SK-N-SH (cell line): ENCODE data around the gene LCN9. TPM values are rescaled to one million over a fixed set of nuclear protein-coding genes. Genes with fewer than 3 reads are reported as not detected.

ENCODE experiments used
- CTCF ChIA-PET: fragments of 300-600, 350-600 bp; formaldehyde crosslinking; extraction: SDS; loops from one replicate; lab custom pipeline; 2021; lab: Yijun Ruan, JAX
- POLR2A ChIA-PET: fragments of 350-600 bp; sonication (Branson Sonifier 250); formaldehyde crosslinking; extraction: SDS; loops from one replicate; lab custom pipeline; 2020; ENCODE audit warnings: antibody characterized with exemption, inconsistent platforms; lab: Yijun Ruan, JAX
- DNase-seq: peaks from one replicate; pipeline ENCODE4 v3.0.0; 2012
- H2AFZ ChIP-seq: fragments of 200-600 bp; sonication (generic); 2 replicates; pipeline ENCODE4 v1.8.1; 2016; ENCODE audit warnings: antibody characterized with exemption, mild to moderate bottlenecking, low read depth
- H3F3A ChIP-seq: fragments of 200-600 bp; sonication (generic); replicated peaks from 2 replicates; pipeline ENCODE3; 2016; ENCODE audit warnings: antibody characterized with exemption, mild to moderate bottlenecking; ENCODE audit not compliant: insufficient read depth
- H3K27ac ChIP-seq, 2 experiments: fragments of 200-500 bp in 1 of 2; fragments of 200-600 bp in 1 of 2; sonication (Bioruptor generic) in 1 of 2; sonication (generic), shearing (Covaris generic) in 1 of 2; 2 replicates each; pipeline versions ENCODE4 v1.5.1 to v1.6.1; 2014 to 2016; ENCODE audit warnings: low read depth in 2 of 2, inconsistent platforms in 1 of 2, low read length in 1 of 2, mild to moderate bottlenecking in 1 of 2, mixed read lengths in 1 of 2
- H3K27me3 ChIP-seq: fragments of 200-600 bp; sonication (generic), shearing (Covaris generic); 2 replicates; pipeline ENCODE4 v1.6.1; 2016; ENCODE audit warnings: mixed run types; ENCODE audit not compliant: insufficient read depth
- H3K36me3 ChIP-seq, 2 experiments: fragments of 200-500 bp in 1 of 2; fragments of 200-600 bp in 1 of 2; sonication (Bioruptor generic) in 1 of 2; sonication (generic) in 1 of 2; replicated peaks in 1 of 2; 2 replicates each; pipeline versions ENCODE3 to v1.5.1; 2014 to 2016; ENCODE audit warnings: low read length in 1 of 2, mild to moderate bottlenecking in 1 of 2; ENCODE audit not compliant: insufficient read depth in 2 of 2, control insufficient read depth in 1 of 2
- H3K4me1 ChIP-seq, 2 experiments: fragments of 200-500 bp in 1 of 2; fragments of 200-600 bp in 1 of 2; sonication (Bioruptor generic) in 1 of 2; sonication (generic), shearing (Covaris generic) in 1 of 2; 2 replicates each; pipeline versions ENCODE4 v1.5.1 to v1.6.1; 2014 to 2016; ENCODE audit warnings: low read depth in 1 of 2, low read length in 1 of 2, mixed run types in 1 of 2; ENCODE audit not compliant: insufficient read depth in 2 of 2, control insufficient read depth in 1 of 2
- H3K4me2 ChIP-seq: fragments of 200-600 bp; sonication (generic), shearing (Covaris generic); 2 replicates; pipeline ENCODE4 v1.6.1; 2017; ENCODE audit warnings: mixed run types
- H3K4me3 ChIP-seq, 2 experiments: fragments of 200-500 bp in 1 of 2; fragments of 200-600 bp in 1 of 2; sonication (Bioruptor generic) in 1 of 2; sonication (generic), shearing (Covaris generic) in 1 of 2; 2 replicates each; pipeline versions ENCODE4 v1.5.1 to v1.8.1; 2014 to 2016; ENCODE audit warnings: low read depth in 2 of 2, inconsistent platforms in 1 of 2, low read length in 1 of 2, mild to moderate bottlenecking in 1 of 2, mixed read lengths in 1 of 2, moderate library complexity in 1 of 2
- H3K79me2 ChIP-seq: fragments of 200-600 bp; sonication (generic); 2 replicates; pipeline ENCODE4 v1.8.1; 2017; ENCODE audit warnings: mild to moderate bottlenecking; ENCODE audit not compliant: insufficient read depth
- H3K9ac ChIP-seq: fragments of 200-600 bp; sonication (generic); 2 replicates; pipeline ENCODE4 v1.6.1; 2017; ENCODE audit warnings: mixed run types
- H3K9me2 ChIP-seq: fragments of 200-600 bp; sonication (generic); 2 replicates; pipeline ENCODE4 v1.6.1; 2017; ENCODE audit warnings: mixed run types
- H3K9me3 ChIP-seq: fragments of 200-600 bp; sonication (generic); 2 replicates; pipeline ENCODE4 v1.6.1; 2017; ENCODE audit warnings: mixed run types, mild to moderate bottlenecking, moderate library complexity
- H4K20me1 ChIP-seq: fragments of 200-600 bp; sonication (generic); 2 replicates; pipeline ENCODE4 v1.6.1; 2017; ENCODE audit warnings: mild to moderate bottlenecking, mixed run types; ENCODE audit not compliant: insufficient read depth
- CHD2 ChIP-seq: fragments of 150-350 bp; IDR thresholded peaks from 2 replicates; pipeline ENCODE4 v1.6.1; 2018; ENCODE audit warnings: low read length; ENCODE audit not compliant: partially characterized antibody
- FOSL2 ChIP-seq: IDR thresholded peaks from 2 replicates; pipeline ENCODE4 v1.4.0; 2012; ENCODE audit warnings: low read depth, mild to moderate bottlenecking, moderate library complexity, borderline replicate concordance
- FOXJ3 ChIP-seq: sonication (generic); formaldehyde crosslinking; IDR thresholded peaks from 2 replicates; pipeline ENCODE4 v1.5.1; 2020; ENCODE audit warnings: mild to moderate bottlenecking, missing genetic modification reagents
- FOXM1 ChIP-seq: IDR thresholded peaks from 2 replicates; pipeline ENCODE4 v1.4.0; 2012; ENCODE audit warnings: low read depth, mild to moderate bottlenecking
- JUND ChIP-seq: IDR thresholded peaks from 2 replicates; pipeline ENCODE4 v1.4.0; 2012
- MXI1 ChIP-seq: IDR thresholded peaks from 2 replicates; pipeline ENCODE4 v1.6.1; 2012; ENCODE audit warnings: mild to moderate bottlenecking, low read depth, low read length, improper control_type of control experiment
- NRF1 ChIP-seq: IDR thresholded peaks from 2 replicates; pipeline ENCODE4 v1.6.1; 2012; ENCODE audit warnings: low read depth, mild to moderate bottlenecking, low read length
- REST ChIP-seq: IDR thresholded peaks from 2 replicates; pipeline ENCODE4 v1.6.1; 2012; ENCODE audit warnings: mild to moderate bottlenecking, low read depth, low read length, moderate library complexity
- RFX5 ChIP-seq: IDR thresholded peaks from 2 replicates; pipeline ENCODE4 v1.6.1; 2012; ENCODE audit warnings: mild to moderate bottlenecking, improper control_type of control experiment, low read length
- RXRA ChIP-seq: IDR thresholded peaks from 2 replicates; pipeline ENCODE4 v1.4.0; 2012; ENCODE audit warnings: low read depth, mild to moderate bottlenecking, borderline replicate concordance
- SIN3A ChIP-seq: IDR thresholded peaks from 2 replicates; pipeline ENCODE4 v1.6.1; 2012; ENCODE audit warnings: low read depth, mild to moderate bottlenecking, low read length, moderate library complexity, borderline replicate concordance
- SMC3 ChIP-seq: IDR thresholded peaks from 2 replicates; pipeline ENCODE4 v1.6.1; 2012; ENCODE audit warnings: low read depth, low read length, improper control_type of control experiment
- TAF1 ChIP-seq: IDR thresholded peaks from 2 replicates; pipeline ENCODE4 v1.6.1; 2012; ENCODE audit warnings: low read depth, mild to moderate bottlenecking, low read length, moderate library complexity, borderline replicate concordance
- TEAD4 ChIP-seq: IDR thresholded peaks from 2 replicates; pipeline ENCODE4 v1.4.0; 2012; ENCODE audit warnings: mild to moderate bottlenecking, borderline replicate concordance; ENCODE audit not compliant: insufficient read depth
- USF1 ChIP-seq: IDR thresholded peaks from 2 replicates; pipeline ENCODE4 v1.4.0; 2012; ENCODE audit warnings: low read depth, borderline replicate concordance
- USF2 ChIP-seq: fragments of 150-350 bp; IDR thresholded peaks from 2 replicates; pipeline ENCODE4 v1.6.1; 2017; ENCODE audit warnings: antibody characterized with exemption, low read length, low read depth, borderline replicate concordance
- YY1 ChIP-seq: IDR thresholded peaks from 2 replicates; pipeline ENCODE4 v1.4.0; 2012; ENCODE audit warnings: low read depth, mild to moderate bottlenecking
- WGBS: methylation state at CpG from one replicate; pipeline ENCODE4 v1.1.6; 2017; ENCODE audit warnings: low lambda C conversion rate; 5-methylcytosine and 5-hydroxymethylcytosine counted together
- polyA plus RNA-seq, 3 experiments: library from polyadenylated mRNA; depleted of rRNA; stranded (reverse); fragments of >200 nt; gene quantifications; 2 replicates each; pipeline ENCODE4 v1.2.3, GENCODE V29; 2012

LCN9 gene
- polyA plus RNA-seq, 1 of the 3 experiments (the other 2 are of a cell fraction), result not detected

- H4K20me1 ChIP-seq, result no peaks in the 10 kb centered on the region
- DNase-seq, result no peak
- POLR2A ChIA-PET, result no interaction called here
- no peaks in the 10 kb centered on the region for H3K79me2 ChIP-seq
- TF ChIP-seq RFX5 (no peak), SMC3 (no peak), USF2 (no peak), TAF1 (no peak), FOXM1 (no peak), SIN3A (no peak), JUND (no peak), NRF1 (no peak), RXRA (no peak), USF1 (no peak), CHD2 (no peak), FOSL2 (no peak)
- H3F3A ChIP-seq, result no peaks in the 10 kb centered on the region
- 36% methylated on average over 4 of the region's 10 CpGs for WGBS
- H3K4me1 ChIP-seq, result no peaks in the 10 kb centered on the region
- H3K9ac ChIP-seq, result no peak overlapping the region
- H3K36me3 ChIP-seq, result no peaks in the 10 kb centered on the region
- CTCF ChIA-PET, result interaction anchor here (1.6 kb wide), 1 partner anchor 16 kb away, joined by 7 read pairs; no protein-coding TSS in a partner anchor
- no peaks in the 10 kb centered on the region for H3K9me3 ChIP-seq
- no peak overlapping the region for H3K4me2 ChIP-seq
- no peak overlapping the region for H3K4me3 ChIP-seq
- no peaks in the 10 kb centered on the region for H3K9me2 ChIP-seq
- no peaks in the 10 kb centered on the region for H3K27me3 ChIP-seq
- H2AFZ ChIP-seq, result no peak overlapping the region
- H3K27ac ChIP-seq, result no peak overlapping the region
Measured at GRCh38 chr9:135619599-135619886, 43.6 kb upstream of the LCN9 start.

- H3K79me2 ChIP-seq, result no peaks in the 10 kb centered on the region
- no peak for DNase-seq
- 65% methylated on average over 7 of the region's 7 CpGs for WGBS
- H3F3A ChIP-seq, result no peaks in the 10 kb centered on the region
- H4K20me1 ChIP-seq, result no peaks in the 10 kb centered on the region
- POLR2A ChIA-PET, result no interaction called here
- no peak overlapping the region for H3K27ac ChIP-seq
- H3K9me3 ChIP-seq, result no peaks in the 10 kb centered on the region
- H3K9me2 ChIP-seq, result no peaks in the 10 kb centered on the region
- no peak overlapping the region for H3K4me2 ChIP-seq
- no peaks in the 10 kb centered on the region for H3K27me3 ChIP-seq
- no peaks in the 10 kb centered on the region for H3K36me3 ChIP-seq
- H3K4me1 ChIP-seq, result no peaks in the 10 kb centered on the region
- H3K9ac ChIP-seq, result no peak overlapping the region
- TF ChIP-seq REST (no peak), YY1 (no peak), MXI1 (no peak), SIN3A (no peak), FOXJ3 (CRISPR knock-in tag) (no peak), USF1 (no peak), SMC3 (no peak), TEAD4 (no peak)
- TF ChIP-seq, all 33 proteins: peak for 0
- CTCF ChIA-PET, result interaction anchor here (1.2 kb wide), 1 partner anchor 17 kb away, joined by 3 read pairs; no protein-coding TSS in a partner anchor
- Histone ChIP-seq H3K4me3 (no peak overlapping the region), H2AFZ (no peak overlapping the region)
Measured at GRCh38 chr9:135620558-135620957, 42.6 kb upstream of the LCN9 start.
